GM19099 (cell line): ENCODE data around the gene NFYA.

Source experiments
- POLR2A ChIP-seq: IDR thresholded peaks from 3 replicates; pipeline ENCODE4 v1.6.1; 2011; ENCODE audit warnings: low read depth; ENCODE audit not compliant: insufficient read length; ENCODE audit errors: extremely low read depth

NFYA gene

GRCh38 chr6:41072836-41073202 lies at the start of gene NFYA:
Gene NFYA (plus strand): TSS chr6:41072974. CDS start chr6:41079090, 6,116 bp downstream.
- no peak for TF ChIP-seq POLR2A

- no peak for TF ChIP-seq POLR2A
Measured at GRCh38 chr6:41023114-41023513, 49.7 kb upstream of the NFYA start.

GRCh38 chr6:41025966-41026530 lies 46.7 kb upstream of the NFYA start:
- no peak for TF ChIP-seq POLR2A

GRCh38 chr6:41027241-41027640 lies 45.5 kb upstream of the NFYA start:
- no peak for TF ChIP-seq POLR2A

DNA sequence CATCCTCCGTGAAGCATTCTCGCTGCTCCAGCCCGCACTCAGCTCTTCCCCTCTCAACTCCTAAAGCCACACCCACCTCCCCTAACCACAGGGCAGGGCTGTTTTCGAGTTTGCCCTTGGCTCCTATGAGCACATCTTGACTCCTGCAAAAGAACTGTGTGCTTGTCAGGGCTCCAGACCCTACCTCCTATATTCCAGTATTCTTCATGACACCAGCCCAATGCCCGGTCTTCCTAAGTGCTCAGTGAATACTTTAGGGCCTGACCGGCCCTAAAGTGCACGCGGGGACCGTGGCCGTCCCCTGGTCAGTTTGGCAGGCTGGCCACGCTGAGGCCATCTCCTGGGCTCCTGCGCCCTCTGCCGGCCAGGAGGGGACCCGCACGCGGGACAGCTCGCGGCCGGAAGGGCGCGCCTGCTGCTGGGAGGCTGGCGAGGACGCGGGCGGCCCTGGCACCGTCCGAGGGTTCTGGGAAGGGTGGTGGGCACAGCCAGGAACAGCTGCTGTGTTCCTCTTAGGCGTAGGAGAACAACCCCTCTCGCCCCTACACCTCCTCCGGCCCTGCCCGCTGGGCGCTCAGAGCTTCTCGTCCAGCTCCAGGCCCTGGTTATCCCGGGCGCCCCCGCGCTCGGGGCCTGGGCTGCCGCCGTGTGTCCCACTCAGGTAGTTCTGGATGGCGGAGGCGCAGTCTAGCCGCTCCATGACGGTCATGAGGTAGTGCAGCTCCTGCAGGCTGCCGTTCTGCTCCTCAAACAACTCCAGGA lies 44.8 kb upstream of the NFYA start:
- TF ChIP-seq POLR2A: peak; percentile 52

DNA sequence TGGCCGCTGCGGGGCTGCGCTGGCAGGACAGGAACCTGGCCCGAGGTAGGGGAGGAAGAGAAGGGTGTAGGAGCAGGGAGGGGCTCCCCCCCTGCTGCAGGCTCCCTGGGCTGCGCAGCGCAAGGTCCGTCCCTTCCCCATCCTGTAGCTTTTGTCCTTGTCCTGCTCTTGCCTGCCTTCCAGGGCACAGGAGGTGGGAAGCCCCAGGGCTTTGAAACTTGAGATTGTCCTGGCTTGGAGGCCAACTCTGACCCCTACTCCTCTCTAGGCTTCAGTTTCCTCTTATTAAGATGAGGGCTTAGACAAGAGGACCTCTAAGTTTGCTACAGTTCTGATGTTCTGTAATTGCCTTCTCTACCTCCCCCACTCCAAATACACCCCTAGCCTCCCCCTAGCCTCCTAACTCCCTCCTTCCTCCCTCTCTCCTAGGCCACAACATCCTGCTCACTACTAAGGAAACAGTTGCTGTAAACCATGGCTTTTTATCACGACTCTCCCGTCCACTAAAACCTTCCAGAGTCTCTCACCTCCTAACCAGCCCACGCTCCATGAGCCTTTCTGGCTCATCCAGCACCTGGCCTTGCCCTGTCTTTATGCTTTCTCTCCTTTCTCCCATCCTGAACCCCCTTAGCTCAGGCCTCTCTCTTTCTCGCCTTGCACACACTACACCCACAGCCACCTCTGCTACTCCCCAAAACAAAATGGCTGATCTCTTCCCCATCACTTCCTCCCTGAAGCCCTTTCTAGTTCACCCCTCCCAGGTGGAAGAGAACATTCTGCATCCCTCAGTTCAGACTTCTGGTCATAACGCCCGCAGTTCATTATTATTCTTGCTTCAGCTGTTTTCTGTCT lies 44.0 kb upstream of the NFYA start:
- no peak for TF ChIP-seq POLR2A

GRCh38 chr6:41032830-41033229 lies 39.9 kb upstream of the NFYA start:
- no peak for TF ChIP-seq POLR2A

- TF ChIP-seq POLR2A: no peak
Measured at GRCh38 chr6:41033776-41034175, 39.0 kb upstream of the NFYA start.

GRCh38 chr6:41036186-41036585 lies 36.6 kb upstream of the NFYA start:
- TF ChIP-seq POLR2A: no peak

GRCh38 chr6:41036601-41037000 lies 36.2 kb upstream of the NFYA start:
- TF ChIP-seq POLR2A: no peak

- no peak for TF ChIP-seq POLR2A
Measured at GRCh38 chr6:41037107-41037900, 35.5 kb upstream of the NFYA start.

DNA sequence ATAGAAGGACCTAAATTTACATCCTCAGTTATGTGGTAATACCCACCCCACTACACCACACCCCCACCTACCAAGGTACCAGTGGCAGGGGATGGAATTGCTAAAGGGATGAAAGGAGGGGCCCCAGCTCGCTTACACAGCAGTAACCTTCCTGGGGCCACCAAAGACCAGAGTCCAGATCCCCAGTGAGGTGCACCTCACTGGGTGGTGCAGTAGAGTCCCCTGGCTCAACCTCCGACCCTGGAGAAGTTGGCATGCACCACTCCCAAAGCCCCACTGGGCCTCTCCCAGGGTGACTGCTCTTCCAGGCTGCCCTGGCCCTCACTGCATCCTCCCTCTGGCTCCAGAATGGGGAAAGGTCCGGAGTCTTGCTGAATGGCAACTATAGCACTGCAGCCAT lies 34.6 kb upstream of the NFYA start:
- TF ChIP-seq POLR2A: no peak

- TF ChIP-seq POLR2A: no peak
Measured at GRCh38 chr6:41039060-41039998, 33.4 kb upstream of the NFYA start, which contains the start of gene UNC5CL. Gene UNC5CL (minus strand): TSS chr6:41039221. CDS start chr6:41035074, 4,147 bp downstream.
